A673 (cell line): ENCODE measurements around the gene SLC9A1. TPM values are rescaled to one million over a fixed set of nuclear protein-coding genes. Genes with fewer than 3 reads are reported as not detected.

ENCODE experiments used
- BruUV-seq: library from RNA; stranded (reverse); fragments of 400-500 nt; replicated peaks from 2 replicates; lab custom pipeline; 2021; lab: Mats Ljungman, UMichigan
- CTCF ChIA-PET: fragments of 300-600 bp; sonication (Branson Sonifier 250); formaldehyde crosslinking; loops from one replicate; lab custom pipeline; 2022; ENCODE audit warnings: antibody characterized with exemption; lab: Charles Lee
- POLR2A ChIA-PET: fragments of 300-600 bp; sonication (Branson Sonifier 250); formaldehyde crosslinking; loops from one replicate; lab custom pipeline; 2022; ENCODE audit warnings: antibody characterized with exemption; ENCODE audit not compliant: low non-redundant PET; lab: Charles Lee
- DNase-seq: peaks from one replicate; pipeline ENCODE4 v3.0.0-alpha.2; 2015; ENCODE audit warnings: low spot score
- H3K27ac ChIP-seq: fragments of 200-600 bp; sonication (generic); 2 replicates; pipeline ENCODE4 v1.5.1; 2016; ENCODE audit warnings: mixed run types, low read depth, mild to moderate bottlenecking, mixed read lengths, antibody characterized with exemption, low read length; ENCODE audit not compliant: poor library complexity, severe bottlenecking
- H3K27me3 ChIP-seq: fragments of 200-600 bp; sonication (generic); replicated peaks from 2 replicates; pipeline ENCODE4 v1.6.1; 2017; ENCODE audit warnings: mixed run types, low read depth, mild to moderate bottlenecking, mixed read lengths, antibody characterized with exemption, low read length; ENCODE audit not compliant: insufficient read depth, poor library complexity
- H3K36me3 ChIP-seq: fragments of 200-600 bp; sonication (generic); 2 replicates; pipeline ENCODE4 v1.6.1; 2016; ENCODE audit warnings: mixed run types, mild to moderate bottlenecking, mixed read lengths, antibody characterized with exemption, low read length; ENCODE audit not compliant: insufficient read depth, poor library complexity, severe bottlenecking
- H3K4me1 ChIP-seq: fragments of 200-600 bp; sonication (generic); 2 replicates; pipeline ENCODE4 v1.6.1; 2017; ENCODE audit warnings: mixed run types, mild to moderate bottlenecking, mixed read lengths, antibody characterized with exemption, low read length; ENCODE audit not compliant: insufficient read depth, poor library complexity, severe bottlenecking
- H3K4me3 ChIP-seq: fragments of 200-600 bp; sonication (generic); 2 replicates; pipeline ENCODE4 v1.5.1; 2016; ENCODE audit warnings: low read depth, mixed run types, mild to moderate bottlenecking, mixed read lengths, low read length; ENCODE audit not compliant: poor library complexity, severe bottlenecking
- H3K9me3 ChIP-seq: fragments of 200-600 bp; sonication (generic); 2 replicates; pipeline ENCODE4 v1.6.1; 2016; ENCODE audit warnings: mixed run types, low read depth, mild to moderate bottlenecking, mixed read lengths, antibody characterized with exemption, low read length; ENCODE audit not compliant: poor library complexity, severe bottlenecking
- EZH2 ChIP-seq: fragments of 200-600 bp; sonication (generic); IDR thresholded peaks from 2 replicates; pipeline ENCODE4 v1.6.1; 2017; ENCODE audit warnings: borderline replicate concordance, low read depth, mild to moderate bottlenecking, mixed read lengths, antibody characterized with exemption, low read length; ENCODE audit not compliant: poor library complexity, severe bottlenecking
- intact Hi-C: fragments of 100-400 bp; cut with micrococcal nuclease; formaldehyde crosslinking; loops from one replicate; pipeline ENCODE4 v1.10.0; 2022; ENCODE audit not compliant: unreplicated experiment
- total RNA-seq: library from RNA; stranded (reverse); gene quantifications from 2 replicates; pipeline ENCODE4 v1.2.3, GENCODE V29; 2021
- TF ChIP-seq, protein P1 (sequence below): fragments of 300-800, 200-600 bp; sonication (generic); conservative IDR thresholded peaks from 2 replicates; pipeline ENCODE4 v1.5.1; 2017; ENCODE audit warnings: low read depth, mild to moderate bottlenecking, antibody characterized with exemption, low read length, moderate library complexity, mixed read lengths

The SLC9A1 gene
- total RNA-seq, 1 experiment from 2014 or later: 30.2 TPM

DNA sequence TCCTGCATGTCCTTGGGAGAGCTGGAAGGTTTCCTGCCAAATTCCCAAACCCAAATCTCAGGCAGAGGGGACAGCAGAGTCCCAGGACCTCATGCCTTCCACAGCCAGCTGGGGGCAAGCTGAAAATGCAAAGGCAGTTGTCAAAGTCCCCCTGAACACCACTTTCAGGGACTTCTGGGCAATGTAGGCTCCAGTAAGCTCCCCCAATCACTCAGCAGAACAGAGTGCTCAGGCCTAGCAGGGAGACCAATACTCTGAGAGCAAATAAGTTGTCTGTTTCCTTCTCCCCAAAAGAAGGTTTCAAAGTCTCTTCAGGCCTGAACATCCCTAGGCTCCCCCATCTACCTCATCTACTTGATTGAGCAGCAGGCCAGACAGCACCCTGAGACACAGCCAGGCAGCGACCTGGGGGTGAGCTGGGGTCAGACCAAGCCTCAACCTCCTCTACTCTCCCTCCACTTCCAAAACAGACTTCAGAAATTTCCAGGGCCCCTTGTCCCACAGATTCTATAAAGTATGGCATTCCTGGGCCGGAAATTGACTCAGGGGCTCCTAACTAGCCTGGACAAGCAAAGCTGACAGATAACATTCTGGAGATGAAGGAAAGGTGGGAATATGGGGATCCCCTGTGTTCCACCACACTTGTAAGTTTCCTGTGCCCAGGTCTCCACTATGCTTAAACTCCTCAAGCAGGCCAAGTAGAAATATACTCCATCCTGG is 1.9 kb downstream of the SLC9A1 start:
- Histone ChIP-seq H3K36me3 (no peaks in the 10 kb centered on the region), H3K9me3 (no peaks in the 10 kb centered on the region), H3K27ac (no peak overlapping the region), H3K4me1 (peaks cover 22% of the 10 kb centered on the region), H3K27me3 (no peaks in the 10 kb centered on the region), H3K4me3 (peak overlapping the region; percentile 74)
- TF ChIP-seq, protein P1, sequence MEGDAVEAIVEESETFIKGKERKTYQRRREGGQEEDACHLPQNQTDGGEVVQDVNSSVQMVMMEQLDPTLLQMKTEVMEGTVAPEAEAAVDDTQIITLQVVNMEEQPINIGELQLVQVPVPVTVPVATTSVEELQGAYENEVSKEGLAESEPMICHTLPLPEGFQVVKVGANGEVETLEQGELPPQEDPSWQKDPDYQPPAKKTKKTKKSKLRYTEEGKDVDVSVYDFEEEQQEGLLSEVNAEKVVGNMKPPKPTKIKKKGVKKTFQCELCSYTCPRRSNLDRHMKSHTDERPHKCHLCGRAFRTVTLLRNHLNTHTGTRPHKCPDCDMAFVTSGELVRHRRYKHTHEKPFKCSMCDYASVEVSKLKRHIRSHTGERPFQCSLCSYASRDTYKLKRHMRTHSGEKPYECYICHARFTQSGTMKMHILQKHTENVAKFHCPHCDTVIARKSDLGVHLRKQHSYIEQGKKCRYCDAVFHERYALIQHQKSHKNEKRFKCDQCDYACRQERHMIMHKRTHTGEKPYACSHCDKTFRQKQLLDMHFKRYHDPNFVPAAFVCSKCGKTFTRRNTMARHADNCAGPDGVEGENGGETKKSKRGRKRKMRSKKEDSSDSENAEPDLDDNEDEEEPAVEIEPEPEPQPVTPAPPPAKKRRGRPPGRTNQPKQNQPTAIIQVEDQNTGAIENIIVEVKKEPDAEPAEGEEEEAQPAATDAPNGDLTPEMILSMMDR: no peak
- no peak for TF ChIP-seq EZH2
- intact Hi-C loops: no loop called here
- ChIA-PET POLR2A (no interaction called here), CTCF (no interaction called here)
- BruUV-seq: no TSS peak
- no peak for DNase-seq

DNA sequence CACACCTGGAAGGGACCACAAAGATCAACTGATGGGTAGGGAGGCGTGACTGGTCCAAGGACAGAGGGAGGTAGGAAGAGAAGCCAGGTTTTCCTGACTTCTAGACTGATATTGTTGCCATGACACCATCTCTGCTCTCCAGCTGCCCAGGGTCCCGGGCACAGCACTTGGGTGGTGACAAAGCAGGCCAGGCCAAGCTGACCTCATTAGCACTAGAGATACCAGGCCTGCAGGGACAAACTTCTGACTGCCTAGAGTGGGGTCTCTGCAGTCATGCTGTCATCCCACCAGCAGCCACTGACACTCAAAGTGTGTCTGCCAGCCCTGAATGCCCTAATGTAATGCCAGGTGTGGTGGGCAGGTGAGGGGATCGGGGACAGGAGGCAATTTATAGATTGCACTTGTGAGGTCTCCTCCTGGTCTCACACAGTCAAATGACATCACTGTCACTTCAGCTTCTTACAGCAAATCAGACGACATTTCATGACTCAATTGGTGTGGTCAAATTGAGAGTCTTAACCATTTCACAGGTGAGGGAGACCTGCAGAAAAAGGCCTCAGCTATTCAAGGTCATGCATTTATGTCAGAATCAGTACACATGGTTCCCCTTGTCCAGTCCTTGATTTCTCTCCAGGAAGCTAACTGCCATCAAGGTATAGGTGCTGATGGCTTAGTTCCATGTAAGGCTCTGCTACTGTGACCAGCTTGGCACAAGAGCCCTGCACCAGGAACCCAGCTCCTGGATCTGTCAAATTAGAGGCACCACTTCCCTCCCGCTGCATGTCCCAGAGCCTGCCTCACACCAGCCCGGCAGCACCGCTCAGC is 2.7 kb downstream of the SLC9A1 start:
- H3K4me1 ChIP-seq: peaks cover 22% of the 10 kb centered on the region
- TF ChIP-seq EZH2: no peak
- TF ChIP-seq, protein P1: no peak
- H3K9me3 ChIP-seq: no peaks in the 10 kb centered on the region
- POLR2A ChIA-PET: no interaction called here
- H3K27ac ChIP-seq: no peak overlapping the region
- intact Hi-C loops: no loop called here
- CTCF ChIA-PET: no interaction called here
- no peak for DNase-seq
- no peaks in the 10 kb centered on the region for H3K36me3 ChIP-seq
- BruUV-seq: no TSS peak
- H3K27me3 ChIP-seq: no peaks in the 10 kb centered on the region
- H3K4me3 ChIP-seq: peak overlapping the region; percentile 74

DNA sequence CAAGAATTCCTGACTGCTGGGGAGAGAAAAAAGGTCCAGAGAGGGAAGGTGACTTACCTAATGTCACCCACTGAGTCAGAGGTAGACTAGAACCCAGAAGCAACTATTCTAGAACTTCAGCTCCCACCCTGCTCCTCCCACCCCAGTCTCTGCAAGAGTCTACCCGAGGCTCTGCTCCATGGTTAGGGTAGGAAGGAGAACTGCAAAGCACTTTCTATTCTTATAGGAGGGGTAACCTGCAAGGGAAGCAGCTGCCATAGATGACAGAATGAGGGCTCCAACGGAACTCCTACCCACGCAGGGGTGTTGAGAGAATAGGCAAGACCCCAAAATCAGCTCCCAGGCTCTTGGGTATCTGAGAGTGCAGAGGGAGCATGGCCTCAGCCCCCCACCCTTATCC is 4.3 kb downstream of the SLC9A1 start:
- H3K4me3 ChIP-seq: no peak overlapping the region
- TF ChIP-seq EZH2: no peak
- TF ChIP-seq, protein P1: no peak
- no peaks in the 10 kb centered on the region for H3K36me3 ChIP-seq
- intact Hi-C loops: no loop called here
- CTCF ChIA-PET: no interaction called here
- peaks cover 32% of the 10 kb centered on the region for H3K4me1 ChIP-seq
- H3K27me3 ChIP-seq: no peaks in the 10 kb centered on the region
- H3K9me3 ChIP-seq: no peaks in the 10 kb centered on the region
- no peak overlapping the region for H3K27ac ChIP-seq
- no peak for DNase-seq
- POLR2A ChIA-PET: no interaction called here
- BruUV-seq: no TSS peak
